Adrenal gland (tissue), 12 donors: Measurements from ENCODE around the gene TMTC4. TPM values are rescaled to one million over a fixed set of nuclear protein-coding genes. Genes with fewer than 3 reads are reported as not detected.

ENCODE experiments used
- DNase-seq, 7 donors: peaks; one replicate each; pipeline ENCODE4 v3.0.0-alpha.2; 2019 to 2020
- H3K27ac ChIP-seq, 5 donors: fragments of 200-600 bp; sonication (generic) in 4 of 5; 1 replicate in 3 of 5; 2 replicates in 2 of 5; pipeline versions ENCODE4 v1.5.1 to v1.8.0; 2016 to 2020; ENCODE audit warnings: mild to moderate bottlenecking in 1 of 5
- H3K27me3 ChIP-seq: fragments of 200-600 bp; 2 replicates; pipeline ENCODE4 v1.8.0; 2021
- H3K36me3 ChIP-seq, 2 donors: fragments of 200-600 bp; replicated peaks in 1 of 2; 1 replicate in 1 of 2; 2 replicates in 1 of 2; pipeline versions ENCODE4 v1.5.1 to v1.8.0; 2018 to 2022
- H3K4me1 ChIP-seq, 2 donors: fragments of 200-600 bp; replicated peaks in 1 of 2; 1 replicate in 1 of 2; 2 replicates in 1 of 2; pipeline versions ENCODE4 v1.5.1 to v1.8.0; 2018 to 2021
- H3K4me3 ChIP-seq, 4 donors: fragments of 200-600 bp; sonication (generic) in 3 of 4; one replicate each; pipeline ENCODE4 v1.5.1; 2016 to 2018
- H3K9me3 ChIP-seq, 3 donors: fragments of 200-600 bp; sonication (generic) in 1 of 3; replicated peaks in 1 of 3; 1 replicate in 2 of 3; 2 replicates in 1 of 3; pipeline versions ENCODE4 v1.5.1 to v1.8.0; 2016 to 2021
- POLR2A ChIP-seq, 2 donors: fragments of 450-650 bp; IDR thresholded peaks; one replicate each; pipeline ENCODE4 v1.6.1; 2017; ENCODE audit warnings: antibody characterized with exemption in 2 of 2, mild to moderate bottlenecking in 2 of 2, moderate library complexity in 1 of 2
- WGBS, 4 donors: extraction: QIAGEN DNeasy Blood & Tissue Kit in 2 of 4; methylation state at CpG; one replicate each; pipeline versions ENCODE4 v1.1.5 to v1.1.7; 2013 to 2017; 5-methylcytosine and 5-hydroxymethylcytosine counted together
- intact Hi-C, 2 donors: fragments of 100-400 bp; cut with DNase I; formaldehyde crosslinking; loops; one replicate each; pipeline versions ENCODE4 v1.14.1 to v1.15.0; 2022 to 2023
- polyA plus RNA-seq, 3 donors: library from polyadenylated mRNA; stranded (reverse); fragments of 200-250 nt in 2 of 3; fragments of 350-450 nt in 1 of 3; fragmentation: Illumina TruSeq in 1 of 3; extraction: RNeasy Lipid Tissue Mini Kit (QIAGEN cat#74804) in 1 of 3; gene quantifications; one replicate each; pipeline ENCODE4 v1.2.3, GENCODE V29; 2013 to 2014
- total RNA-seq, 9 donors: library from RNA; depleted of rRNA in 4 of 9; stranded (reverse); fragments of >200 nt in 4 of 9; fragments of 120-200 nt in 1 of 9; fragmentation: NEBNext Ultra II Directional in 1 of 9; extraction: Animal tissue kit (Norgen Biotek cat#: 25700) in 1 of 9; gene quantifications; one replicate each; pipeline versions ENCODE4 v1.1.0 to v1.2.4, GENCODE V29; 2013 to 2023
- TF ChIP-seq, protein P1 (sequence below), 6 experiments: fragments of 450-650 bp in 4 of 6; fragments of 200-600 bp in 2 of 6; sonication (generic) in 1 of 6; IDR thresholded peaks; 1 replicate in 5 of 6; 2 replicates in 1 of 6; pipeline versions ENCODE4 v1.5.1 to v1.8.0; 2016 to 2021; ENCODE audit warnings: antibody characterized with exemption in 6 of 6, mild to moderate bottlenecking in 2 of 6, moderate library complexity in 1 of 6
- donor health status: healthy with polysubstance abuse.
- donor health status: Bipolar disorder and iron deficiency.
- donor health status: DM: yes; HTN: yes; CAD: no.
- donor health status: DM: no; HTN: no; CAD: no.
- donor health status: DM: no; HTN: no; CAD: no.
- donor health status: DM: yes; HTN: yes; CAD: no.

TMTC4 gene
- total and polyA plus RNA-seq, 12 donors = 3.9 to 14.7 (median 9.4) TPM

DNA sequence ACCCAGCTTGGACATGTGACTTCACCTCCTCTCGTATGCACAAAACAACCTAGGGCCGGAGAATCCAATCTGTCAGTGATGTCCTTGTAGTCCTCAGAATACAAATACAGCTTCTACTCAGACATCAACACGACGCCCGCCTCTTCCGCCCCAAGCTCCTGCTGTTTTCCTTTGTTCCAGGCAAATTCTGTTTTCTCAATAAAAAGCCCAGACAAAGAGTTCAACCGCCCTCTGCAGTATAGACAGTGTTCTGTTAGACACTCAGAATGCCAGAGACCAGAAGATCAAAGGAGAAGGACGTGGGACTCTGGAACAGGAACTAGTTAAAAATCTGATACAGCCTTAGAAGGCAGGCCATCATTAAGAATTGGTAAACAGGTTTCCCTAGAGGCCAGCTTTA is 44.0 kb downstream of the TMTC4 start:
- no peak overlapping the region for H3K4me3 ChIP-seq
- DNase-seq = no peak
- no peaks in the 10 kb centered on the region for H3K4me1 ChIP-seq
- TF ChIP-seq, protein P1, sequence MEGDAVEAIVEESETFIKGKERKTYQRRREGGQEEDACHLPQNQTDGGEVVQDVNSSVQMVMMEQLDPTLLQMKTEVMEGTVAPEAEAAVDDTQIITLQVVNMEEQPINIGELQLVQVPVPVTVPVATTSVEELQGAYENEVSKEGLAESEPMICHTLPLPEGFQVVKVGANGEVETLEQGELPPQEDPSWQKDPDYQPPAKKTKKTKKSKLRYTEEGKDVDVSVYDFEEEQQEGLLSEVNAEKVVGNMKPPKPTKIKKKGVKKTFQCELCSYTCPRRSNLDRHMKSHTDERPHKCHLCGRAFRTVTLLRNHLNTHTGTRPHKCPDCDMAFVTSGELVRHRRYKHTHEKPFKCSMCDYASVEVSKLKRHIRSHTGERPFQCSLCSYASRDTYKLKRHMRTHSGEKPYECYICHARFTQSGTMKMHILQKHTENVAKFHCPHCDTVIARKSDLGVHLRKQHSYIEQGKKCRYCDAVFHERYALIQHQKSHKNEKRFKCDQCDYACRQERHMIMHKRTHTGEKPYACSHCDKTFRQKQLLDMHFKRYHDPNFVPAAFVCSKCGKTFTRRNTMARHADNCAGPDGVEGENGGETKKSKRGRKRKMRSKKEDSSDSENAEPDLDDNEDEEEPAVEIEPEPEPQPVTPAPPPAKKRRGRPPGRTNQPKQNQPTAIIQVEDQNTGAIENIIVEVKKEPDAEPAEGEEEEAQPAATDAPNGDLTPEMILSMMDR (IDR thresholded peaks at IDR 0.05) = no peak
- no peak for TF ChIP-seq POLR2A (IDR thresholded peaks at IDR 0.05)
- no peaks in the 10 kb centered on the region for H3K9me3 ChIP-seq
- intact Hi-C loops = no loop called here
- peaks cover 0 to 15% of the 10 kb centered on the region in 2 donors for H3K36me3 ChIP-seq
- no peak overlapping the region for H3K27ac ChIP-seq
- WGBS, 4 donors = 65 to 78% (median 69%) methylated on average over 8 of the region's 8 CpGs
- no peaks in the 10 kb centered on the region for H3K27me3 ChIP-seq

DNA sequence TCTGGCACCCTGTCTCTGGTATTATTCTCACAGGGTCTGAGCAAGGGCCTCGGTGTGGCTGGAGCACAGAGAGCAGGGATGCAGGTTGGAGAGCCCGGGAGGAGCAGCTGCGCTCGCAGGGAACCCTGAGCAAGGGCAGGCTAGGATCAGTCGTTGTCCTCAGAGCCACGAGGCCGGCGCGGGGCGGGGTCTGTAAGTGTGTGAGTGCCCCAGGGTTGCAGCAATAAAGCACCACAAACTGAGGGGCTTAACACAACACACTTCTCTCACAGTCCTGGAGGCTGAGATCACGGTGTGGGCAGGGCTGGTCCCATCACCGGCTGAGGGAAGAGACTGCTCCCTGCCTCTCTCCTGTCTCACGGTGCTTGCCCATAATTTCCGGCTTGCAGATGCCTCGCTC is 47.5 kb downstream of the TMTC4 start:
- Histone ChIP-seq H3K27ac (no peak overlapping the region), H3K27me3 (no peaks in the 10 kb centered on the region), H3K36me3 (peaks cover 0 to 16% of the 10 kb centered on the region in 2 donors), H3K4me3 (no peak overlapping the region), H3K9me3 (no peaks in the 10 kb centered on the region), H3K4me1 (no peaks in the 10 kb centered on the region)
- TF ChIP-seq POLR2A (IDR thresholded peaks at IDR 0.05) = no peak
- TF ChIP-seq, protein P1 (IDR thresholded peaks at IDR 0.05) = no peak
- WGBS, 4 donors = 91 to 94% (median 93%) methylated on average over 14 to 15 of the region's 15 CpGs
- DNase-seq = no peak
- intact Hi-C loops = no loop called here

DNA sequence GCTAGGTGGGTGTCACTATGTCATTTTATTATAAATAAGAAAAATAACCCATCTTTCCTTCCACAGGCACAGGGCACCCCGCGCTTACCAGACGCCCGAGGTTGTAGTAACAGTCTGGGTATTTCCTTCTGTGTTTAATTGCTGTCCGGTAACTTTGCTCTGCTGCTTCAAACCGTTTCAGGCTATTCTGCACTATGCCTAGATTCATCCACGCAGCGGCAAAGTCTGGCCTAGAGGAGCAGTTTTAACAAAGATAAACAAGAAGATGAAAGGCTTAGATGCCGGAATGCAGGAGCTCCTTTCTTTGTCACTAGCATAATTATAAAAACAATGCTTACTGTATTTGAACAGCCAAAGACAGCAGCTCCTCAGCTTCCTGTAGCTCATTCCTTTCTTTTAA is 49.1 kb downstream of the TMTC4 start:
- intact Hi-C loops = no loop called here
- 84 to 92% (median 91%) methylated on average over 9 of the region's 9 CpGs for WGBS, 4 donors
- Histone ChIP-seq H3K4me1 (no peaks in the 10 kb centered on the region), H3K9me3 (no peaks in the 10 kb centered on the region), H3K36me3 (peaks cover 0 to 16% of the 10 kb centered on the region in 2 donors), H3K27me3 (no peaks in the 10 kb centered on the region), H3K4me3 (no peak overlapping the region), H3K27ac (no peak overlapping the region)
- no peak for TF ChIP-seq POLR2A (IDR thresholded peaks at IDR 0.05)
- TF ChIP-seq, protein P1 (IDR thresholded peaks at IDR 0.05) = no peak
- no peak for DNase-seq

DNA sequence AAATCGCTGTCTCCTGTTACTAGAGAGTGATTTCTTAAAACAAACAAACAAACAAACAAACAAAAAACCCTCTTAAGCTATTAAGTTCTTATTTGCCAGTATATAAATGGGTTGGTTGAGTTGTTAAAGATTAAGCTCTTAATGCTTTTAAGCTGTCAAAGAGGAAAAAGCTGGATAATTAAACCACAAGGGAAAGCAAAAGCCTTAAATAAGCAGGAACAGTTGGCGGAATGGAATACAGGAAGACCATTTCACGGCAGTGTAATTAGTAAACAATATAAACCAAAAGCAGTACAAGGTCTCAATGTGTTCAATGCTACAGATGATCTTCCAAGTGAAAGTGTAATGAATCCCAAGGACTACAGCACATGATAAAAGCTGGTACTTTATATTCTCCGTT is 53.8 kb downstream of the TMTC4 start:
- no peaks in the 10 kb centered on the region for H3K4me1 ChIP-seq
- DNase-seq = no peak
- WGBS, 4 donors = 88 to 94% (median 90%) methylated on average over 4 of the region's 4 CpGs
- peaks cover 0 to 10% of the 10 kb centered on the region in 2 donors for H3K36me3 ChIP-seq
- H3K27me3 ChIP-seq = no peaks in the 10 kb centered on the region
- no peak overlapping the region for H3K27ac ChIP-seq
- no peak for TF ChIP-seq POLR2A (IDR thresholded peaks at IDR 0.05)
- TF ChIP-seq, protein P1 (IDR thresholded peaks at IDR 0.05) = no peak
- H3K9me3 ChIP-seq = no peaks in the 10 kb centered on the region
- intact Hi-C loops = no loop called here
- no peak overlapping the region for H3K4me3 ChIP-seq
